IMR-90 (cell line): ENCODE results near the gene WIPI1. TPM values are rescaled to one million over a fixed set of nuclear protein-coding genes. Genes with fewer than 3 reads are reported as not detected.

ENCODE experiments used
- ATAC-seq: fragments of 200-7000 bp; cut with Tn5 transposase; 2 replicates; pipeline ENCODE4 v1.9.1; 2020; ENCODE audit warnings: low read depth, mild to moderate bottlenecking, moderate library complexity
- BruUV-seq: library from RNA; stranded (reverse); fragments of 400-500 nt; replicated peaks from 2 replicates; lab custom pipeline; 2021; lab: Mats Ljungman, UMichigan
- CTCF ChIA-PET: fragments of 300-600 bp; formaldehyde crosslinking; extraction: SDS; loops from one replicate; lab custom pipeline; 2021; ENCODE audit warnings: antibody characterized with exemption; lab: Yijun Ruan, JAX
- POLR2A ChIA-PET: fragments of 300-600 bp; sonication (Branson Sonifier 250); formaldehyde crosslinking; loops from one replicate; lab custom pipeline; 2022; ENCODE audit warnings: antibody characterized with exemption; ENCODE audit not compliant: unreplicated experiment; lab: Charles Lee
- DNase-seq: peaks from one replicate; pipeline ENCODE4 v3.0.0; 2013
- H2AFZ ChIP-seq: replicated peaks from 2 replicates; pipeline ENCODE3; 2013; ENCODE audit warnings: low read length, mild to moderate bottlenecking; ENCODE audit not compliant: poor library complexity
- H2AK5ac ChIP-seq: 2 replicates; pipeline ENCODE4 v1.6.1; 2013; ENCODE audit warnings: low read depth, low read length, inconsistent platforms
- H2AK9ac ChIP-seq: replicated peaks from 2 replicates; pipeline ENCODE3; 2013; ENCODE audit warnings: mild to moderate bottlenecking, low read depth, low read length, moderate library complexity; ENCODE audit not compliant: poor library complexity
- H2BK120ac ChIP-seq: 2 replicates; pipeline ENCODE4 v1.6.1; 2013; ENCODE audit warnings: low read depth, low read length, inconsistent platforms
- H2BK15ac ChIP-seq: 3 replicates; pipeline ENCODE4 v1.6.1; 2013; ENCODE audit warnings: low read depth, low read length, inconsistent platforms
- H2BK20ac ChIP-seq: 2 replicates; pipeline ENCODE4 v1.6.1; 2013; ENCODE audit warnings: low read depth, mild to moderate bottlenecking, inconsistent platforms, low read length, moderate library complexity
- H2BK5ac ChIP-seq: 2 replicates; pipeline ENCODE4 v1.6.1; 2013; ENCODE audit warnings: mild to moderate bottlenecking, low read depth, low read length, inconsistent platforms; ENCODE audit not compliant: poor library complexity, severe bottlenecking
- H3K14ac ChIP-seq: replicated peaks from 2 replicates; pipeline ENCODE4 v1.6.1; 2013; ENCODE audit warnings: low read depth, low read length, inconsistent platforms
- H3K18ac ChIP-seq: 2 replicates; pipeline ENCODE4 v1.6.1; 2013; ENCODE audit warnings: low read depth, low read length, control low read depth
- H3K23ac ChIP-seq: 2 replicates; pipeline ENCODE4 v1.6.1; 2013; ENCODE audit warnings: low read depth, low read length, inconsistent platforms
- H3K27ac ChIP-seq: 2 replicates; pipeline ENCODE4 v1.5.1; 2013; ENCODE audit warnings: mild to moderate bottlenecking, control low read depth, low read length; ENCODE audit not compliant: insufficient read depth
- H3K27me3 ChIP-seq: 2 replicates; pipeline ENCODE4 v1.6.1; 2013; ENCODE audit warnings: low read length; ENCODE audit not compliant: control insufficient read depth, insufficient read depth
- H3K36me3 ChIP-seq: 2 replicates; pipeline ENCODE4 v1.6.1; 2013; ENCODE audit warnings: low read length, mixed read lengths; ENCODE audit not compliant: control insufficient read depth, insufficient read depth
- H3K4ac ChIP-seq: 2 replicates; pipeline ENCODE4 v1.6.1; 2013; ENCODE audit warnings: low read depth, low read length, inconsistent platforms
- H3K4me1 ChIP-seq: 2 replicates; pipeline ENCODE4 v1.6.1; 2013; ENCODE audit warnings: low read length, mixed read lengths; ENCODE audit not compliant: control insufficient read depth, insufficient read depth
- H3K4me2 ChIP-seq: 2 replicates; pipeline ENCODE4 v1.6.1; 2013; ENCODE audit warnings: low read depth, mild to moderate bottlenecking, control low read depth, low read length, moderate library complexity
- H3K4me3 ChIP-seq: 2 replicates; pipeline ENCODE4 v1.5.1; 2013; ENCODE audit warnings: low read depth, mild to moderate bottlenecking, control low read depth, low read length, moderate library complexity; ENCODE audit not compliant: insufficient read depth
- H3K56ac ChIP-seq: 2 replicates; pipeline ENCODE4 v1.6.1; 2013; ENCODE audit warnings: low read length, inconsistent platforms; ENCODE audit not compliant: insufficient read depth; ENCODE audit errors: extremely low read depth
- H3K79me1 ChIP-seq, 2 experiments: 2 replicates each; pipeline ENCODE4 v1.6.1; 2013; ENCODE audit warnings: low read length in 2 of 2, inconsistent platforms in 1 of 2, low read depth in 1 of 2
- H3K9ac ChIP-seq: 2 replicates; pipeline ENCODE4 v1.6.1; 2013; ENCODE audit warnings: low read depth, low read length, control low read depth
- H3K9me1 ChIP-seq: 2 replicates; pipeline ENCODE4 v1.6.1; 2013; ENCODE audit warnings: low read length, inconsistent platforms; ENCODE audit not compliant: insufficient read depth
- H3K9me3 ChIP-seq: 2 replicates; pipeline ENCODE4 v1.6.1; 2013; ENCODE audit warnings: low read length; ENCODE audit not compliant: control insufficient read depth, insufficient read depth
- H4K20me1 ChIP-seq: 2 replicates; pipeline ENCODE4 v1.6.1; 2013; ENCODE audit warnings: low read length, inconsistent platforms; ENCODE audit not compliant: insufficient read depth
- H4K5ac ChIP-seq: 2 replicates; pipeline ENCODE4 v1.6.1; 2013; ENCODE audit warnings: mild to moderate bottlenecking, low read depth, low read length, control low read depth
- H4K8ac ChIP-seq, 2 experiments: 2 replicates each; pipeline ENCODE4 v1.6.1; 2013; ENCODE audit warnings: low read depth in 2 of 2, low read length in 2 of 2, control low read depth in 1 of 2, inconsistent platforms in 1 of 2
- H4K91ac ChIP-seq: 2 replicates; pipeline ENCODE4 v1.6.1; 2013; ENCODE audit warnings: low read depth, low read length, inconsistent platforms; ENCODE audit not compliant: insufficient read depth
- BHLHE40 ChIP-seq: fragments of 150-350 bp; IDR thresholded peaks from 2 replicates; pipeline ENCODE4 v1.6.1; 2016; ENCODE audit warnings: mild to moderate bottlenecking, low read depth, low read length
- CEBPB ChIP-seq: IDR thresholded peaks from 2 replicates; pipeline ENCODE4 v1.6.1; 2012; ENCODE audit warnings: low read depth, low read length, improper control_type of control experiment
- WGBS, 2 experiments: methylation state at CpG; one replicate each; pipeline versions ENCODE4 v1.1.5 to v1.1.7; 2013; ENCODE audit warnings: missing lambda C conversion rate in 2 of 2; ENCODE audit not compliant: insufficient read length in 1 of 2; ENCODE audit errors: extremely low coverage in 2 of 2; 5-methylcytosine and 5-hydroxymethylcytosine counted together
- dilution Hi-C: fragments of 300-500 bp; cut with HindIII; formaldehyde crosslinking; loops from one replicate; pipeline ENCODE4 v1.14.3; 2018; ENCODE audit warnings: low sequenced_read_pairs; ENCODE audit not compliant: unreplicated experiment
- in situ Hi-C: fragments of 300-500 bp; cut with MboI; formaldehyde crosslinking; loops from 3 replicates; pipeline ENCODE4 v1.14.3; 2019; ENCODE audit warnings: low sequenced_read_pairs, inconsistent platforms, mixed read lengths
- intact Hi-C: fragments of 100-400 bp; cut with micrococcal nuclease; formaldehyde crosslinking; loops from 2 replicates; pipeline ENCODE4 v1.10.0; 2022
- polyA plus RNA-seq, 3 experiments: library from polyadenylated mRNA; depleted of rRNA; stranded (reverse); fragments of >200 nt; gene quantifications; 2 replicates each; pipeline ENCODE4 v1.2.3, GENCODE V29; 2012; ENCODE audit warnings: low replicate concordance in 1 of 3
- total RNA-seq: library from RNA; depleted of rRNA; stranded (reverse); fragments of >200 nt; gene quantifications from 2 replicates; pipeline ENCODE4 v1.2.3, GENCODE V29; 2012

The WIPI1 gene
- total and polyA plus RNA-seq, 2 of the 4 experiments (the other 2 are of a cell fraction) = 78.6 to 129 TPM

GRCh38 chr17:68450801-68451200 is 6.5 kb downstream of the WIPI1 start:
- Histone ChIP-seq H3K4me2 (no peak overlapping the region), H3K4me1 (peaks cover 2% of the 10 kb centered on the region; the same call in 1 of the 2 replicates), H2BK5ac (no peak overlapping the region), H3K27ac (no peak overlapping the region), H2BK20ac (no peak overlapping the region), H3K4ac (no peak overlapping the region), H2AK5ac (no peak overlapping the region), H4K5ac (no peak overlapping the region), H3K4me3 (no peak overlapping the region), H3K56ac (no peak overlapping the region), H2AK9ac (no peak overlapping the region), H3K9ac (no peak overlapping the region), H3K14ac (no peak overlapping the region), H3K23ac (no peak overlapping the region), H3K9me3 (no peaks in the 10 kb centered on the region), H4K91ac (no peak overlapping the region), H3K9me1 (0 out of 2 replicates have a peak, but pooled peaks cover 3% of the 10 kb centered on the region), H2BK15ac (no peak overlapping the region), H2AFZ (no peak overlapping the region), H4K8ac (no peak overlapping the region), H4K20me1 (peaks cover 18% of the 10 kb centered on the region; the same call in 1 of the 2 replicates), H3K36me3 (peaks cover 39% of the 10 kb centered on the region), H3K18ac (no peak overlapping the region), H3K79me1 (peaks cover 20 to 39% of the 10 kb centered on the region in 2 experiments; a peak in 3 of 4 replicates), H3K27me3 (no peaks in the 10 kb centered on the region), H2BK120ac (no peak overlapping the region)
- 92% methylated on average over 7 of the region's 14 CpGs; no CpG with 5 or more reads in 1 of the 2 experiments for WGBS, 2 experiments
- no peak for DNase-seq
- no TSS peak for BruUV-seq
- TF ChIP-seq BHLHE40 = no peak
- TF ChIP-seq CEBPB = no peak
- in situ Hi-C loops (loop anchor here (25.0 kb wide), 1 partner anchor 488 kb away; no protein-coding TSS in a partner anchor), intact Hi-C loops (no loop called here), dilution Hi-C loops (no loop called here)
- POLR2A ChIA-PET = no interaction called here
- no peak for ATAC-seq
- CTCF ChIA-PET = no interaction called here
